ENCODE results near the gene ANKRD22. TPM values are rescaled to one million over a fixed set of nuclear protein-coding genes. Genes with fewer than 3 reads are reported as not detected.

ANKRD22 gene
- polyA plus RNA-seq, 1 of the 3 experiments (the other 2 are of a cell fraction) = 0.15 TPM

DNA sequence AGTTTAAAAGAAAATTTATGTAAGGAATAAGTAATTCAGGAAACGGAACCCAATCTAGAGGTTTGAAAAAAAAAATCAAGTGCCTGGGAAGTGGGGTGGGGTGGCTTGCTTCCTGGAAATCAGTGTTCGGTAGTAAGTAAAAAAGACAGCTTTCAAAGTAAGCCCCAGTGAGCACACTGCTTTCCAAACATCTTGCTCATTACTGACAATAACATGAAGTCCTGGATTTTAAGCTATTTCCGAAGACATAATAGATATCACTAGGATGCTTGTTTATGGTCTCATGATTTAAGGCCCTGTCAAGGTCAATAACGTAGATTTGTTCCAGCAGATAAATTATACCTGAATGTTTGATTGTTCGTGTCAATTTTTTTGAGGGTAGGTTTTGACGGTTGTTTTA is 29.7 kb upstream of the ANKRD22 start (continued):
- TF ChIP-seq POLR2AphosphoS5 (IDR thresholded peaks at IDR 0.05; ENCODE audit: low read depth, low read length) (peak; percentile 28; the same call in 1 of the 2 replicates), TCF12 (IDR thresholded peaks at IDR 0.05) (peak; percentile 62), EP300 (IDR thresholded peaks at IDR 0.05; ENCODE audit: borderline replicate concordance in 1 of 2, low read depth in 1 of 2, low read length in 1 of 2) (peak in 1 of 2 experiments; percentile 52; a peak in 2 of 4 replicates), RXRA (IDR thresholded peaks at IDR 0.05; ENCODE audit: borderline replicate concordance, low read depth) (no peak), SIN3A (IDR thresholded peaks at IDR 0.05; ENCODE audit: borderline replicate concordance, low read depth, low read length) (0 out of 2 replicates have a peak, but pooled peaks have one; percentile 54)

DNA sequence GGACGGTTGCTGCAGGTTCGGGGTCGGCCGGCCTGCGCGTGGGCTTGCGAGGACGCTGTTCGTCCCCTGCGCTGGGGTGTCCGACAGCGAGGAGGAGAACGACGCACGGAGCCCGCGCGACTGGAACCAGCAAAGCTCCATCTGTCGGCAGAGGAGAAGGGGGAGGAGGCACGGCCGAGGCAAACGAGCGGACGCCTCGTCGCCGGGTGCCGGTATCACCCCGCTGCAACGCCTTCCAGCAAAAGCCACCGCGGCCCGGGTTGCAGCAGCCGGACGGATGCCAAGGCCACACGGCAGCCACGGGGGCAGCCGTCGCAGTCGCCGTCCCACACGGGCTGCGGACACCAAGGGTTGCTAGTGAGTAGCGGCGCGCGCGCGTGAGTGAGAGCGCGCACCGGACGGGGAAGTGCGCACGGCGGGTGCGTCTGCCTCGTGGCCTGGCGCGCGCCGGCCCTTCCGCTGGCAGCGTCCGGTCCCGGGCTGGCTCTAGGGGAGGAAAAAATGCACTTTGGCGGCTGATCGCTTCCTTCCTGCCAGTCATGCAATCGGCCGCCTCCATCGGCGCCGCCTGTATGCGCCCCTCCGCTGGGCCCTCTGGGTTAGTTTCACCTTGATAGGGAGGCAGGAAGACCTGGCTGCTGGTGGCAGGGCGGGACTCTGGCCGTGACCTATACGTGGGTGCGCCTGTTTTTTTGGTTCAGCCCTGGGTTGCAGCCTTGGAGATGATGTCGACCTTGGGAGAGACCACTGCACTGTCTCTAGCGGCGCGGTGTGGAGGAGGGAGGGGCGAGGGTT is 28.8 kb upstream of the ANKRD22 start:
- peak overlapping the region; percentile 91 to 96 for H3K27ac ChIP-seq (ENCODE audit: low read depth in 2 of 2, low read length in 1 of 2)
- peaks cover 20 to 30% of the 10 kb centered on the region in 2 experiments; a peak in 3 of 4 replicates for H3K4me1 ChIP-seq (ENCODE audit: control insufficient read depth in 1 of 2, insufficient read depth in 2 of 2, low read depth in 1 of 2, low read length in 1 of 2)
- H2AFZ ChIP-seq (ENCODE audit: low read depth) = peak overlapping the region; percentile 89
- H3K9ac ChIP-seq = peak overlapping the region; percentile 84
- H3K9me2 ChIP-seq = no peaks in the 10 kb centered on the region
- peak overlapping the region; percentile 90 for H3K4me2 ChIP-seq
- H3K27me3 ChIP-seq (ENCODE audit: insufficient read depth) = no peaks in the 10 kb centered on the region
- H3K9me3 ChIP-seq = no peaks in the 10 kb centered on the region
- no peaks in the 10 kb centered on the region for H4K20me1 ChIP-seq (ENCODE audit: insufficient read depth)
- peak; percentile 87 for DNase-seq
- H3K4me3 ChIP-seq (ENCODE audit: low read depth in 2 of 2, low read length in 1 of 2) = peak overlapping the region; percentile 79 to 89
- H3F3A ChIP-seq (replicated peaks; ENCODE audit: insufficient read depth) = peaks cover 45% of the 10 kb centered on the region
- CTCF ChIA-PET = interaction anchor here (1.0 to 5.0 kb wide), 8 partner anchors 10 to 415 kb away, joined by 3 to 32 read pairs (median 5); no protein-coding TSS in a partner anchor
- peaks cover 43% of the 10 kb centered on the region for H3K79me2 ChIP-seq (ENCODE audit: insufficient read depth)
- POLR2A ChIA-PET = interaction anchor here (2.0 kb wide), 1 partner anchor 52 kb away, joined by 7 read pairs; no protein-coding TSS in a partner anchor
- 3% methylated on average over 7 of the region's 84 CpGs for WGBS (ENCODE audit: low lambda C conversion rate)
- TF ChIP-seq FOXM1 (IDR thresholded peaks at IDR 0.05; ENCODE audit: low read depth) (peak; percentile 14; the same call in 1 of the 2 replicates), TAF1 (IDR thresholded peaks at IDR 0.05; ENCODE audit: borderline replicate concordance, low read depth, low read length) (peak; percentile 35; the same call in 1 of the 2 replicates), FOXJ3 (CRISPR knock-in tag; IDR thresholded peaks at IDR 0.05) (peak; percentile 58), TEAD4 (IDR thresholded peaks at IDR 0.05; ENCODE audit: borderline replicate concordance, insufficient read depth) (peak; percentile 29; the same call in 1 of the 2 replicates), CHD2 (IDR thresholded peaks at IDR 0.05; ENCODE audit: low read length, partially characterized antibody) (no peak), EP300 (IDR thresholded peaks at IDR 0.05; ENCODE audit: borderline replicate concordance in 1 of 2, low read depth in 1 of 2, low read length in 1 of 2) (peak in 1 of 2 experiments; percentile 37; a peak in 1 of 4 replicates), SMC3 (IDR thresholded peaks at IDR 0.05; ENCODE audit: low read depth, low read length) (no peak), ELF1 (IDR thresholded peaks at IDR 0.05) (peak; percentile 40), RCOR1 (IDR thresholded peaks at IDR 0.05; ENCODE audit: low read length) (no peak), NFIC (IDR thresholded peaks at IDR 0.05; ENCODE audit: borderline replicate concordance) (peak; percentile 57; the same call in 1 of the 2 replicates), YY1 (IDR thresholded peaks at IDR 0.05; ENCODE audit: low read depth) (peak; percentile 52), GABPA (IDR thresholded peaks at IDR 0.05; ENCODE audit: low read depth) (peak; percentile 62), RXRA (IDR thresholded peaks at IDR 0.05; ENCODE audit: borderline replicate concordance, low read depth) (0 out of 2 replicates have a peak, but pooled peaks have one; percentile 10), SIN3A (IDR thresholded peaks at IDR 0.05; ENCODE audit: borderline replicate concordance, low read depth, low read length) (peak; percentile 53; the same call in 1 of the 2 replicates), MEF2A (IDR thresholded peaks at IDR 0.05; ENCODE audit: borderline replicate concordance, low read depth) (no peak), EZH2phosphoT487 (IDR thresholded peaks at IDR 0.05; ENCODE audit: borderline replicate concordance, low read depth) (no peak), GATA2 (CRISPR knock-in tag; IDR thresholded peaks at IDR 0.05) (peak; percentile 5; the same call in 1 of the 2 replicates), NRF1 (IDR thresholded peaks at IDR 0.05; ENCODE audit: low read depth, low read length) (peak; percentile 49; the same call in 1 of the 2 replicates), MXI1 (IDR thresholded peaks at IDR 0.05; ENCODE audit: low read depth, low read length) (peak; percentile 94), POLR2AphosphoS5 (IDR thresholded peaks at IDR 0.05; ENCODE audit: low read depth, low read length) (peak; percentile 58)
- TF ChIP-seq, protein P1, sequence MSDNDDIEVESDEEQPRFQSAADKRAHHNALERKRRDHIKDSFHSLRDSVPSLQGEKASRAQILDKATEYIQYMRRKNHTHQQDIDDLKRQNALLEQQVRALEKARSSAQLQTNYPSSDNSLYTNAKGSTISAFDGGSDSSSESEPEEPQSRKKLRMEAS (IDR thresholded peaks at IDR 0.05; ENCODE audit: low read depth) = peak; percentile 88; the same call in 1 of the 2 replicates
- TF ChIP-seq, protein P2, sequence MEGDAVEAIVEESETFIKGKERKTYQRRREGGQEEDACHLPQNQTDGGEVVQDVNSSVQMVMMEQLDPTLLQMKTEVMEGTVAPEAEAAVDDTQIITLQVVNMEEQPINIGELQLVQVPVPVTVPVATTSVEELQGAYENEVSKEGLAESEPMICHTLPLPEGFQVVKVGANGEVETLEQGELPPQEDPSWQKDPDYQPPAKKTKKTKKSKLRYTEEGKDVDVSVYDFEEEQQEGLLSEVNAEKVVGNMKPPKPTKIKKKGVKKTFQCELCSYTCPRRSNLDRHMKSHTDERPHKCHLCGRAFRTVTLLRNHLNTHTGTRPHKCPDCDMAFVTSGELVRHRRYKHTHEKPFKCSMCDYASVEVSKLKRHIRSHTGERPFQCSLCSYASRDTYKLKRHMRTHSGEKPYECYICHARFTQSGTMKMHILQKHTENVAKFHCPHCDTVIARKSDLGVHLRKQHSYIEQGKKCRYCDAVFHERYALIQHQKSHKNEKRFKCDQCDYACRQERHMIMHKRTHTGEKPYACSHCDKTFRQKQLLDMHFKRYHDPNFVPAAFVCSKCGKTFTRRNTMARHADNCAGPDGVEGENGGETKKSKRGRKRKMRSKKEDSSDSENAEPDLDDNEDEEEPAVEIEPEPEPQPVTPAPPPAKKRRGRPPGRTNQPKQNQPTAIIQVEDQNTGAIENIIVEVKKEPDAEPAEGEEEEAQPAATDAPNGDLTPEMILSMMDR (IDR thresholded peaks at IDR 0.05) = peak; percentile 38; the same call in 1 of the 2 replicates
- TF ChIP-seq, protein P3, sequence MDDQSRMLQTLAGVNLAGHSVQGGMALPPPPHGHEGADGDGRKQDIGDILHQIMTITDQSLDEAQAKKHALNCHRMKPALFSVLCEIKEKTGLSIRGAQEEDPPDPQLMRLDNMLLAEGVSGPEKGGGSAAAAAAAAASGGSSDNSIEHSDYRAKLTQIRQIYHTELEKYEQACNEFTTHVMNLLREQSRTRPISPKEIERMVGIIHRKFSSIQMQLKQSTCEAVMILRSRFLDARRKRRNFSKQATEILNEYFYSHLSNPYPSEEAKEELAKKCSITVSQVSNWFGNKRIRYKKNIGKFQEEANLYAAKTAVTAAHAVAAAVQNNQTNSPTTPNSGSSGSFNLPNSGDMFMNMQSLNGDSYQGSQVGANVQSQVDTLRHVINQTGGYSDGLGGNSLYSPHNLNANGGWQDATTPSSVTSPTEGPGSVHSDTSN (IDR thresholded peaks at IDR 0.05) = peak; percentile 55
- H3K36me3 ChIP-seq (replicated peaks in 1 of 2; ENCODE audit: control insufficient read depth in 1 of 2, insufficient read depth in 2 of 2, low read length in 1 of 2) = no peaks in the 10 kb centered on the region

Data from SK-N-SH (cell line).